GM12891 (cell line): ENCODE data around the gene BMP2.

ENCODE experiments used
- DNase-seq: peaks from one replicate; pipeline ENCODE4 v3.0.0; 2011; ENCODE audit warnings: low spot score; ENCODE audit not compliant: insufficient read length
- FAIRE-seq: peaks from 2 replicates; lab custom pipeline; 2011; peaks lifted over from hg19 to GRCh38; lab: Jason Lieb, UNC
- PAX5 ChIP-seq: IDR thresholded peaks from 2 replicates; pipeline ENCODE4 v1.6.1; 2011; ENCODE audit warnings: low read length, moderate library complexity, mild to moderate bottlenecking; ENCODE audit not compliant: insufficient read depth, severe bottlenecking
- POLR2A ChIP-seq: IDR thresholded peaks from 2 replicates; pipeline ENCODE4 v1.6.1; 2011; ENCODE audit warnings: low read depth, low read length, control low read depth
- POLR2AphosphoS5 ChIP-seq: IDR thresholded peaks from 2 replicates; pipeline ENCODE4 v1.6.1; 2011; ENCODE audit warnings: low read depth, low read length, control low read depth
- POU2F2 ChIP-seq: IDR thresholded peaks from 2 replicates; pipeline ENCODE4 v1.6.1; 2011; ENCODE audit warnings: low read depth, mild to moderate bottlenecking, control low read depth, low read length, moderate library complexity
- SPI1 ChIP-seq: IDR thresholded peaks from 2 replicates; pipeline ENCODE4 v1.6.1; 2011; ENCODE audit warnings: low read depth, low read length, control low read depth
- TAF1 ChIP-seq: IDR thresholded peaks from 2 replicates; pipeline ENCODE4 v1.6.1; 2011; ENCODE audit warnings: low read depth, low read length, control low read depth

Gene BMP2

DNA sequence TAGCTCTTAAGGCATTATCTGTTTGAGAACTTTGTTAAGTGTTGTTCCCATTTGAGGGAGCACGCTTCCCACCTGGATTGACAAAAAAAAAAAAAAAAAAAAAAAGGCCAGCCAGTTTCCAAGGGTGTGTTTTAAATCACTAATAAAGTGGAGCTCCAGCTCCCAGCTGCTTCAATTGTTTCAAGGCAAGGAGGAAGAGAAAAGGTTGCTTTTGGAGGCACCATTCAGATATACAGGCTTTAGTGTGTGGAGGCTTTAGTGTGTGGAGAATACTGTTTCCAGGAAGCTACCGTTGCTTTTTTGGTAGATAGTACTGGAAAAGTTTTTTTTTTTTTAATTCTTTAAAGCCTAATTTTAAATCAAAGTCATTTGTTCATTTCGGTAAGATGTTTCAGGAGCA, 17.3 kb downstream of the BMP2 start:
- DNase-seq (no peak), FAIRE-seq (no peak)
- TF ChIP-seq TAF1 = no peak

DNA sequence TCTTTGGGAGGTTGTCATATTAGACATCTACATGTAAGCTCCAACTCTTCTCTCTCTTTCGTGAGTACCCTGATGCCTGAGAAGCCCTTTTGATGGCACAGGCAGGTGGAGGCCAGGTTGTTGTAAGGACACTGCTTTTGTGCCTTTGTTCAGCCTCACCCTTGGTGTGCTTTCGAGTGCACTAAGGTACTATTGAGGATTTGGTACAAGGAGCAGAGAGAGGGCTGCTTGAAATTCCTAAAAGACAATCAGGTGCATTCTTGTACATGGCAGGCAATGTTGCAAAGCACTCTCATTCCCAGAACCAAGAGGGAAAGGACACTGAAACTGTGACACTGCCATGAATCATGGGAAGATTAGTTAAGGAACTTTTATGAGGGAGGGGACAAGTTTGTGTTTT, 19.1 kb downstream of the BMP2 start:
- TF ChIP-seq POU2F2 (no peak), PAX5 (no peak), POLR2AphosphoS5 (no peak), TAF1 (no peak), SPI1 (no peak), POLR2A (no peak)
- FAIRE-seq = no peak
- no peak for DNase-seq

DNA sequence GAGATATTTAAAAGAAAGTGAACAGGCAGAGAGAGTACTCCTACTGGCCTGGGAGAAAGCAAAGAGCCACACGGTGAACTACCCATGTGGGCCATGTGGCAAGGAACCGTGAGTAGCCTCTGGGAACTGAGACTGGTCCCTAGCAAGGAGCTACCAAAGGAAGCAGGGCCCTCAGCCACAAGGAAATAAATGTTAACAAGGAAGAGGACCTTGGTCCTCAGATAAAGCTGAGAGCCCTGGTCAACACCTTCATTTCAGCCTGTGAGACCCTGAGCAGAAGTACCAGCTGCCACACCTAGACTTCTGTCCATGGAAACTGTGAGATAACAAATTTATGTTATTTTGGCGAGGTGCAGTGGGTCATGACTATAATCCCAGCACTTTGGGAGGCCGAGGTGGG, 25.3 kb downstream of the BMP2 start:
- TF ChIP-seq TAF1 (no peak), POU2F2 (no peak), POLR2AphosphoS5 (no peak), POLR2A (no peak), PAX5 (no peak), SPI1 (no peak)
- FAIRE-seq (no peak), DNase-seq (no peak)

- no peak for TF ChIP-seq POLR2AphosphoS5
- no peak for TF ChIP-seq POU2F2
- TF ChIP-seq POLR2A = no peak
- TF ChIP-seq SPI1 = no peak
- no peak for TF ChIP-seq TAF1
- FAIRE-seq (no peak), DNase-seq (no peak)
These were observed 34.7 kb downstream of the BMP2 start for GRCh38 chr20:6802227-6802626.

DNA sequence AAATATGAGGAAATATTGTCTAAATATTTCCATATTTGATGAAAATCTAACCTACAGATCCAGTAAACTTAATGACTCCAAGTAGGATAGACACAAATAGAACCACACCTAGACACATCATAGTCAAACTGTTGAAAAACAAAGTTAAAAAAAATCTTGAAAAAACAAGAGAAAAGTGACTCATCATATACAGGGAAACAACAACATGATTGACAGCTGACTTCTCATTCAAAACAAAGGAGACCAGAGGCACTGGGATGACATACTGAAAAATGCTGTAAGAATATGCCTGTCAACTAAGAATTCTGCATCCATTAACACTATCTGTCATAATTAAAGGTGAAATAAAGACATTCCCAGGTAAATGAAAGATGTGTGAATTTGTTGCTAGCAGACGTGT, 38.8 kb downstream of the BMP2 start:
- FAIRE-seq = no peak
- no peak for DNase-seq
- TF ChIP-seq POLR2AphosphoS5 = no peak
- TF ChIP-seq TAF1 = no peak
- no peak for TF ChIP-seq POU2F2

- no peak for DNase-seq
- TF ChIP-seq POU2F2 (no peak), SPI1 (no peak), POLR2A (no peak), POLR2AphosphoS5 (no peak), PAX5 (no peak), TAF1 (no peak)
- no peak for FAIRE-seq
These were observed 44.0 kb downstream of the BMP2 start for GRCh38 chr20:6811262-6812035.

DNA sequence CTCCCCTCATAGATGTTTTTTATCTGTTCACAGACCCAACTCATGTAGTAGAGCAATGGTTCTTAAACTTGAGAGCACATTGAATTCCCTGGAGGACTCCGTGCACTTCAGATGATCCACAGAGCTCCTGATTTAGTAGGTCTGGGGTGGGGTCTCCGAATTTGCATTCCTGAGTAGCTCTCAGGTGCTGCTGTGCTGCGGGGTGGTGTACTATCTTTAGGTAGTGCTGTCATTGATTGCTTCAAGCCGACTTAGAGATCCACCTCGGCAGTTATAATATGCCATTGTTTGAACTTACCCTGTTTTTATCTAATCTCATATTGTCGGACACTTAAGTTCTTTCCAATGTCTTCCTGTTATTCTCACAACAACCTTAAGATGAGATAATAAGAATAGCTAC, 45.0 kb downstream of the BMP2 start:
- FAIRE-seq = no peak
- no peak for DNase-seq

DNA sequence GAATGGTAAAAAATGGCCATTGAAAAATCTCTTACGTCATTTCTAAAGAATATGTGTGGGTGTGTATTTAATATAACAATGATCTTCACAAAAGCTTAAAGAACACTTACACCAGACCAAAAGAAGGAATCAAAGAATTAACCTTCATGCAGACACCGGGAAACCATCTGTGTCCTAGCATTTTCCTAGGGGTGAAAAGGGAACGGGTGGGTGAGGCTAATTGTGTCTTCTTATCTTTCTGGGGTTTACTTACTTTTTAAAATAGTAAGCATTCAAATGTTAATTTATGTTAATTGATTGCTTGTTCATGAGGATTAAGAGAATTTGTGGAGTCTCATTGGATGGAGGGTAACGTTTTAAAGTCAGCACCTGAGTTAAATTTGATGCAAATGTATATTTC, 47.5 kb downstream of the BMP2 start:
- no peak for DNase-seq
- no peak for FAIRE-seq
- TF ChIP-seq PAX5 (no peak), POU2F2 (no peak)

More for the DNA sequence above, 45.0 kb downstream of the BMP2 start:
- no peak for TF ChIP-seq POLR2A
- no peak for TF ChIP-seq SPI1
- no peak for TF ChIP-seq TAF1
- TF ChIP-seq PAX5 = no peak
- TF ChIP-seq POU2F2 = no peak
- no peak for TF ChIP-seq POLR2AphosphoS5

DNA sequence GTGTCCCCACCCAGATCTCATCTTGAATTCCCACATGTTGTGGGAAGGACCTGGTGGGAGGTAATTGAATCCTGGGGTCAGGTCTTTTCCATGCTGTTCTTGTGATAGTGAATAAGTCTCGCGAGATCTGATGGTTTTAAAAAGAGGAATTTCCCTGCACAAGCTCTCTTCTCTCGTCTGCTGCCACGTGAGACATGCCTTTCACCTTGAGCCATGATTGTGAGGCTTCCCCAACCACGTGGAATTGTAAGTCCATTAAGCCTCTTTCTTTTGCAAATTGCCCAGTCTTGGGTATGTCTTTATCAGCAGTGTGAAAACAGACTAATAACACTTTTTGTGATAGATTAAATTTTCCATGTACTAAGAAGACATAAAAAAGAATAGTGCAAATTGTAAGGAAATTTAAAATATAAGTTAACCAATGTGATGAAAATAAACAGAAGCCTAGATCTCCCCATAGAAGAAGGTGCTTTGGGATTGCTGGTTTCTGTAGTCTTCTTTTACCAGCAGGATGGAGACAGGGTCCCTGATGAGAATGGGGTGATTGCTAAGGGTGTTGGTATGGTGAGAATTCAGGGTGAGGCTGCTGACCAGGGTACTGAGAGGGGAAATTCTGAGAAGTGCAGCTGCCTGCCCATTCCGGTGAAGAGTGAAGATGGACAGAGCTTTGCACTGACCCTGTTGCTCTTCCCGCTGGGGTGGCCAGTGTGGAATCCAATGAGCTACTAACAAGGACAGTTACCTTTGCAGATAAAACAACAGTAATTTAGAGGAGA, 50.7 kb downstream of the BMP2 start:
- FAIRE-seq = no peak
- no peak for DNase-seq
- TF ChIP-seq TAF1 = no peak
- TF ChIP-seq POU2F2 = no peak
- no peak for TF ChIP-seq POLR2A
- no peak for TF ChIP-seq POLR2AphosphoS5
- TF ChIP-seq PAX5 = no peak
- TF ChIP-seq SPI1 = no peak

GRCh38 chr20:6819599-6819998, 52.1 kb downstream of the BMP2 start:
- no peak for FAIRE-seq
- no peak for DNase-seq
- TF ChIP-seq POLR2AphosphoS5 (no peak), TAF1 (no peak), SPI1 (no peak), PAX5 (no peak), POLR2A (no peak)
